Ramos (cell line): ENCODE results near the gene ITGBL1.

ENCODE experiments used
- in situ Hi-C: fragments of 300-500 bp; cut with MboI; formaldehyde crosslinking; loops from one replicate; pipeline ENCODE4 v1.14.3; 2022; ENCODE audit warnings: low sequenced_read_pairs; ENCODE audit not compliant: unreplicated experiment

Gene ITGBL1

DNA sequence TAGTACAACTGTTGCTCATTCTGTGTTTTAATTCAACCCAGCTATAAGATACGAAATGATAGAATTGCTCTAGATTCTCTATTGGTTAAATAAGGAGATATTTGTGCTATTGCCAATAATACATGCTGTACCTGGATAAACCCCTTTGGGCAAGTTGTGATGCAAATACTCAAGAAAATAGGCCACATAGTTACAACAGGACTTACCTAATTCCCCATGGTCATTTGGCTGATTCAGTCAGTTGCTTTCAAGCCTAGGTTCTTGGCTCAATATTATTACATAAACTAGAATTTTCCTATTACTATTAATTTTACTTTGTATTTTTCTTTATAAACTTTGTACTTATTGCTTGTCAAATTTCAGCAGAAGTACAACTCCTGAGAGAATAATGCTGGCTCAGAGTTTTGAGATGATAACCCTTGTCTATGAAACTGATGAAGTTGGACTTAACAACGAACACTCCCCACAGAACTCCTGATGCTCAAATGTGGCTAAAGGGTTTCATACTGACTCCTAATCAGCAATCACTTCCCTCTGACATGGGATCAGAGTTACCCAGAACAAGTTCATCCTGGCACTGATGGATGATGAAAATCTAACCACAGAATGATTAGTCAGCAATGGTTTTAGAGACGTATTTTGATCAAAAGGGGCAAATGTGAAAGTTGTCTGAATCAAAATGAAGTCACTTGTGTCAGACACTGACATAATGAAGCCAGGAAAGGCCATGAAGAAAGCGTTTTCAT, 221.1 kb downstream of the ITGBL1 start:
- in situ Hi-C loops = no loop called here

DNA sequence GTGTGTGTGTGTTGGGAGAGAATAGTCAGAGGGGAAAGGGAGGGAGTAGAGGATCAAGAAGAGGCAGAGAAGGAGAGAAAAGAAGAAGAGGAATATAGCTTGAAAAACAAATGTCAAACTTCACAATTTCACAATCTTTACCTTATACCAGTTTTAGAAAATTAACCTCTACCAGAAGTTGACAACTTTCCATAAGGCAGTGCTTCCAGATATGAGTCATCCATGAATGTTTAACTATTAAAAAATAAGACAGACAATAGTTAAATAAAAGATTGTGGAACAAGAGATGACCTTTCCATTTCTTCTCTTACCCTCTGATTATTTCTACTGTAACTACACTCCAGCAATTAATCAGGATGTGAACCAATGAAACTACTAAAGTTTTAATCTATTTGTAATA, 229.4 kb downstream of the ITGBL1 start:
- in situ Hi-C loops = no loop called here

DNA sequence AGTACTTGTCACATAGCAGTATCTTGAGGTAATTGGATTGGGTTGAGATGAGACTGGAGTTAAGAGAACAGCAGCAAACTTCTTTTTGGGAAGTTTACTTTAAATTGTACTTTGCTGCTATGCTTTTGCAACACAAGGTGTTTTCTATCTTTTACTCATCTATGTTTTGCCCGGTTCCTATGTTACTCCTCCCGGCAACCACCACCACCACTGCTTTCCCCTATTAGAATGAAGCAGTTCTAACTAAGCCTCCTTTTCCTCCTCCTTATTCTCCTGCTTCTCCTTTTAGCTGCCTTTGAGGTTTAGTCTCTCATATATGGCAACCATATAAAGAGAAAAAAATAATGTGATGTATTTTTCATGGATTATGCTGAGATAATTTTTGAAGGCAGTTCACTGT, 233.5 kb downstream of the ITGBL1 start:
- in situ Hi-C loops = no loop called here

DNA sequence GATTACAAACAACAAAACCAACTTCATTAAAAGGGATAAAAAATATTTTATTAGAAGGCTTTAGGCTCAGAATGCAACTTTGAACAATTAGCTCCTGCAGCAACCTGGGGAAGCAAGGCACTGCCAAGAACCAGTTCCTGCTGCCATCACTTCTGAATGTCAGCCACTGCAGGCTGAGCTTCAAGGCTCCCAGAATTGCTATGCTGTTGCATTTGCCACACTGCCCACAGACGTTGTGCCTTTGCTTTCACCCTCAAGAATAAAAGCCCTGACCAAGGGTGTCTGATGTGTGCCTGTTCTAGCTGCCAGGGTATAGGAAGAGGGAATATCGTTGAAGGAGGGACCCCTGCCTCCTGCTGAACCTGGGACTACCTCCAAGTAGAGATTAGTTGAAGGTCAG, 238.4 kb downstream of the ITGBL1 start:
- in situ Hi-C loops = no loop called here

DNA sequence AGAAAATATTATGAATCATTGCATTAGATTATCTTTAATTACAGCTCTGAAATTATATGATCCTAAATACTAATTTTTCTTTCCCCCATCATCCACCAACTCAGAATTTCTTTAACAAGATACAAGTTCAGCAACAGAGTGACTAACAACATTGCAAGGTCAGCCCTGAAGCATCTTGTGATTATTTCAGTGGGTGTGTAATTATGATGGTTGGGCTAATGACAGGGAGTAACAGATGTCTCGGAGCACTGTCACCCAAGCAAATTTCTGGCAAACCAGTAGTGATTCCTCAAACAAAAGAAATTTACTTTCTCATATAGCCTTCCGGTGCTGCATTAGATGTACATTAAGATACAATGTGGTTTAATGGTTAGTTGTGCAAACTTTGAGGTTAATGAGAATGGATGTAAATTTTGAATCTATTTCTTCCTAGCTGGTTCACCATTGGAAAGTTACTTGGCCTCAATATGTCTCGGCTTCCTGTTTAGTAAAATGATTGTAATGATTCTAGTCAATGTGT, 238.9 kb downstream of the ITGBL1 start:
- in situ Hi-C loops = no loop called here

DNA sequence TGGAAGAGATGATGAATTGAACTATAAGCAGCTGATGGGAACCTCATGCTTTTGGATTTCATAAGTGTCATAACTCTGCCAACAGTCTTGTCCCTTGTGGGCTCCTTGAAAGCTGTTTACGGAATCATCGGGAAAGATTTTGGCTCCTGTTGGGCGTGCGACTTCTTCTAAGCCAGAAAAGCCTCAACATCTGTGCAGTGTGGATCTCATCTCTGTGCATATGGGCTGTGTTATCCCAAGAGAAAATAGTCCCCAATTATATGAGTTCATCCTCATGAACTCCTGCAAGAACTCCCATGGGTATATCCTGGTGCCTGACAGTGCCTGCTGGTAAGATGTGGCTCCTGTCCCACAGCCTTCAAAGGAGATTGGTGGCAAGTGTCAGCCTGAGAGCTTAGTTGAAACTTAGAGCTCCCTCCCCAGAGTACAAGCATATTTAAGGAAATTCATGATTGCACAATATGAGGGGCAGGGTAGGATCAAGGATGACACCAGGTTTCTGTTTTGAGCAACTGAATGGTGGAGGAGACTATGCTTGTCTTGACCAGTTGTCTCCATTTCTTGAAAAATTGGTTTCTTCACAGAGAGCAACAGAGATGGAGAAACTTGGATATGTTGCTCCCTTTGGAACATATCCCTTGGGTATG, 243.5 kb downstream of the ITGBL1 start:
- in situ Hi-C loops = no loop called here

GRCh38 chr13:101697745-101698144, 245.3 kb downstream of the ITGBL1 start:
- in situ Hi-C loops = no loop called here

DNA sequence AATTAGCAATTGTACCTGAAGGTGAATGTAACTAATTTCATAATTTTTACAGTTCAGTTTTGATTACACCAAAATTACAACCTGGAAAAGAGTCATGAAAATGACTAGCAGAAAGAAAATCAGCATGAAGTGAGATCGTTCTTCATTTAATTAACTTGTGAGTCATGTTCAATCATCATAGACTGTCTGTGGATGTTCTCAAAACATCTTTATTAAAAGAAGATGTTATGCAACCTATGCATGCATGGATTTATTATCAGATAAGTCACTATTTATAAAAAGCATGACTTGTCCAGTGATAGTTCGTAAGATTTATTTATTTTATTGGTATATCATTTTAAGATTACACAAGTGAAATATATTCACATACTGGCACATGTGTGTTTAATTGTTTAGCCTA, 245.9 kb downstream of the ITGBL1 start:
- in situ Hi-C loops = no loop called here

DNA sequence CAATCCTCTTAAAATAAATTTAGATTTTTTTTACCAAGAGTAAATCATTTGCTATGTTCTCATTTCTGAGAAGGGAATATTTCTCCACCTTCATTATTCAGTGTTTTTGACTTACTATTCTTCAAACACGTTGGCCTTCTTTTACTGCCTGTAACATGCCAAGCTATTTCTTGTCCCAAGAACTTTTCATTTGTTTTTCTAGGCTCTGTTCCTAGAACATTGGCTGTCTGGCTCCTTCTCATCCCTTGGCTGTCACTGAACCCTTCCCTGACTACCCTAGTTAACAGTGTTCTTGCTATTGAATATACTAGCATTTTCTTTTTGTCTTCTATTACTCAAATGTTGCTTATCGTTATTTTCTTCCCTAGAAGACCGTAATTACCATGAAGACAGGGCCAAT, 248.1 kb downstream of the ITGBL1 start:
- in situ Hi-C loops = no loop called here

- in situ Hi-C loops = no loop called here
Observed at GRCh38 chr13:101703081-101703480, 250.6 kb downstream of the ITGBL1 start.

GRCh38 chr13:101703838-101704237, 251.4 kb downstream of the ITGBL1 start:
- in situ Hi-C loops = no loop called here

DNA sequence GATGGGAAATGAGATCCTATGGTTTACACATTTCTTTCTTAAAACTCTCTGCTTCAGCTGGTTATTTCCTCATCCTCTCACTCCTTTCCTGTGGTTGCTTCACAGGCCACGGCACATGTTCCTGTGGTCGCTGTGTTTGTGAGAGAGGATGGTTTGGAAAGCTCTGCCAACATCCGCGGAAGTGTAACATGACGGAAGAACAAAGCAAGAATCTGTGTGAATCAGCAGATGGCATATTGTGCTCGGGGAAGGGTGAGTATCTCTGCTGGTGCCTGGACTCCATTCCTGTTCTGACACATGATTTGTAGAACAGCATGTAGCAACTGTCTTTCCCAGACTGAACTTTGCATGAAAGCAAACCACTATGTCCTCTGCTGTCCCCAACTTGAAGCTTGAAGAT, 254.2 kb downstream of the ITGBL1 start:
- in situ Hi-C loops = no loop called here

GRCh38 chr13:101707659-101708058, 255.2 kb downstream of the ITGBL1 start:
- in situ Hi-C loops = no loop called here

GRCh38 chr13:101708115-101708514, 255.6 kb downstream of the ITGBL1 start:
- in situ Hi-C loops = no loop called here

GRCh38 chr13:101709952-101710351, 257.5 kb downstream of the ITGBL1 start:
- in situ Hi-C loops = no loop called here

GRCh38 chr13:101711307-101712025, 259.0 kb downstream of the ITGBL1 start:
- in situ Hi-C loops = no loop called here

DNA sequence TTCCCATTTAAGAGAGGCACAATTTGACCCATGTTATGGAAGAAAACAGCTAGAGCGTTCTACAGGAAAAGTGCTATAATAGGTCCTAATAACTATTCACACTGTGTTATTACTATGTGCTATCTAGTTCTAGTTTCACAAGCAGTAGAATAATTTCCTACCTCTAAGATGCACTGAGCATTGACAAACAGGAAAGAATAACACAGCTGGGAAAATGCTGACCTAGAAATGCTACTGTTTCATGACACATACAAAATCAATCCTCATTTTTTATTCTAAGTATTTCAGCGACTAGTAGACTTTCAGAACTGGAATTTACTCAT, 259.5 kb downstream of the ITGBL1 start:
- in situ Hi-C loops = no loop called here

GRCh38 chr13:101714195-101714594, 261.7 kb downstream of the ITGBL1 start:
- in situ Hi-C loops = no loop called here

- in situ Hi-C loops = no loop called here
Observed at GRCh38 chr13:101717353-101717752, 264.9 kb downstream of the ITGBL1 start.

- in situ Hi-C loops = no loop called here
Observed at GRCh38 chr13:101718496-101718895, 266.0 kb downstream of the ITGBL1 start.

GRCh38 chr13:101726681-101727080, 274.2 kb downstream of the ITGBL1 start:
- in situ Hi-C loops = no loop called here
